ENCODE measurements around the gene OTULIN. TPM values are rescaled to one million over a fixed set of nuclear protein-coding genes. Genes with fewer than 3 reads are reported as not detected.

OTULIN gene
- total RNA-seq, 2 donors from 2014 or later, result 19.7 to 37.6 TPM

DNA sequence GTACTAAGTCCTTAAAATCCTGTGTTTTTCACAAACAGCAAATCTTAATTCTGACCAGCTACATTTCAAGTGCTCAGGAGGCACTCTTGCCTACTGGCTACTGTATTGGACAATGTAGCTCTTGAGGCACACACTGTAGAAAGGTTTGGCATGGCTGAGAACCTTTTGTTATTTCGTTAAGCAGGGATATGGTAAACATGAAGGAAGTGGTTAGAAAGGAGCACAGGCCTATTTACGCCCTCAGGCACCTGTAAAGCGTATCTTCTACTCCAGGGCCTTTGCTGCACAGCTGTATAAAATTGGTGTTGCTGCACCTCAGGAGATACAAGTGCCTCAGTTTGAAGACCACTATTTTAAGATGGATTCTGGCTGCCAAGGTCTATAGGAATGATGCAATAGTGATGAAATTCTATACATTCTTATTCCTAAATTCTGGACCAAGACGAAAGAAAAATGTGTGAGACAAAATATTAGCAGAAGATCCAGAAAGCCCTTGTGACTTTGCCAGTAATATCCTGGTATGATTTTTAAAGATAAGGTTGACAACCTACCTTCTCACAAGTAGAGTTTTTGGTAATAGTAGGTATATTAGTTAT lies 9.3 kb upstream of the OTULIN start:
- no peaks in the 10 kb centered on the region for H3K27me3 ChIP-seq
- DNase-seq (no peak), ATAC-seq (no peak)
- H3K9me3 ChIP-seq, result no peaks in the 10 kb centered on the region
- intact Hi-C loops (cut with DNase I), result no loop called here
- WGBS, 2 donors, result 50 to 59% methylated on average over 4 of the region's 4 CpGs
- H3K4me1 ChIP-seq, result no peaks in the 10 kb centered on the region
- no peaks in the 10 kb centered on the region for H3K36me3 ChIP-seq (replicated peaks in 1 of 2; ENCODE audit: insufficient read depth in 1 of 2, low read depth in 2 of 2)
- H3K27ac ChIP-seq, result no peak overlapping the region
- no peak for TF ChIP-seq POLR2A (IDR thresholded peaks at IDR 0.05)
- H3K4me3 ChIP-seq, result no peak overlapping the region

DNA sequence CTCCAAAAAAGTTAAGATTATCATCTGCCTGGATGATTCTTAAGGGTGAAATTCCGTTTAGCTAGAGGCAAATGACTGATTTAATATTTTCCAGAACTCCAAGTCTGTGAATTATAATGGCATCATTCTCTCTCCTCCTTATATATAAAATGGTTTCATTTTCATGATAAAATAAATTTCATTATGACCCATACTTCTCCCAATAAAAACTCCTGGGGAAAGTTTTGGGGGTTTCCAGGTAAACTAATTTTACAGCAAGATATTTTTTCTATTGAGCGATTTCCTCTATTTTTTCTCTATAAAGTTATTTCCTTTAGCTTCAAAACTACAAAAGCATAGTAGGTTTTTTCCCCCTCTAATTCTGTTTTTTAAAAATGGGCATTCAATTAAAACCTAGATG lies 7.6 kb upstream of the OTULIN start:
- ATAC-seq (no peak), DNase-seq (no peak)
- Histone ChIP-seq H3K4me1 (no peaks in the 10 kb centered on the region), H3K27me3 (no peaks in the 10 kb centered on the region), H3K4me3 (no peak overlapping the region), H3K9me3 (no peaks in the 10 kb centered on the region), H3K36me3 (replicated peaks in 1 of 2; ENCODE audit: insufficient read depth in 1 of 2, low read depth in 2 of 2) (no peaks in the 10 kb centered on the region), H3K27ac (no peak overlapping the region)
- WGBS, 2 donors, result 44 to 46% methylated on average over 2 of the region's 2 CpGs
- intact Hi-C loops (cut with DNase I), result no loop called here
- TF ChIP-seq, protein P1, sequence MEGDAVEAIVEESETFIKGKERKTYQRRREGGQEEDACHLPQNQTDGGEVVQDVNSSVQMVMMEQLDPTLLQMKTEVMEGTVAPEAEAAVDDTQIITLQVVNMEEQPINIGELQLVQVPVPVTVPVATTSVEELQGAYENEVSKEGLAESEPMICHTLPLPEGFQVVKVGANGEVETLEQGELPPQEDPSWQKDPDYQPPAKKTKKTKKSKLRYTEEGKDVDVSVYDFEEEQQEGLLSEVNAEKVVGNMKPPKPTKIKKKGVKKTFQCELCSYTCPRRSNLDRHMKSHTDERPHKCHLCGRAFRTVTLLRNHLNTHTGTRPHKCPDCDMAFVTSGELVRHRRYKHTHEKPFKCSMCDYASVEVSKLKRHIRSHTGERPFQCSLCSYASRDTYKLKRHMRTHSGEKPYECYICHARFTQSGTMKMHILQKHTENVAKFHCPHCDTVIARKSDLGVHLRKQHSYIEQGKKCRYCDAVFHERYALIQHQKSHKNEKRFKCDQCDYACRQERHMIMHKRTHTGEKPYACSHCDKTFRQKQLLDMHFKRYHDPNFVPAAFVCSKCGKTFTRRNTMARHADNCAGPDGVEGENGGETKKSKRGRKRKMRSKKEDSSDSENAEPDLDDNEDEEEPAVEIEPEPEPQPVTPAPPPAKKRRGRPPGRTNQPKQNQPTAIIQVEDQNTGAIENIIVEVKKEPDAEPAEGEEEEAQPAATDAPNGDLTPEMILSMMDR (IDR thresholded peaks at IDR 0.05), result no peak
- no peak for TF ChIP-seq POLR2A (IDR thresholded peaks at IDR 0.05)

DNA sequence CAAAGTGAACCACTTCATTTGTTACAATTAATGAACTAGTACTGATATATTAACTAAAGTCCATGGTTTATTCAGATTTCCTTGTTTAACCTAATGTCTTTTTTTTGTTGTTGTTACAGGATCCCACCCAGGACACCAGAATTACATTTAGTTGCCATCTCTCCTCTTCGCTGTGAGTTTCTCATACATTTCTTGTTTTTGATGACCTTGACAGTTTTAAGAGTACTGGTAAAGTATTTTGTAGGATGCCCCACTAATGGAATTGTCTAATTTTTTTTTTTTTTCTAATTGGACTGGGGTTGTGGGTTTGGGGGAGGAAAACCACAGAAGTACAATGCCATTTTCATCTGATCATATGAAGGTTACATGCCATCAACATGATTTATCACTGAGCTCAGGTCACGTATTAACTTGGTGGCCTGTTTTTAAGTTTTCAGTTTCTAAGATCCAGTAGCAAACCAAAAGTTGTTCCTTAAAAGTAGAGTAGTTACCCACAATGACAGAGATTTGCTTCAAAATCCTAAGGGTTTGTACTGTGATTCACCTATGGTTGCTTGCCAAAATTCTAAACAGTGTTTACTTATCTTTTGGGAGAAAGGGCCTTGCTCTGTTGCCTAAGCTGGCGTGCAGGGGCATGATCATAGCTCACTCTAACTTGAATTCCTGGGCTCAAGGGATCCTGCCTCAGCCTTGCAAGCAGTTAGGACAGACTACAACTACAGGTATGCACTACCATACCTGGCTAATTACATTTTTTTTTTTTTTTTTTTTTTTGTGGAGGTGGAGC lies 4.5 kb upstream of the OTULIN start:
- H3K27ac ChIP-seq, result peak overlapping the region in 2 of 4 donors; percentile 14 to 47
- intact Hi-C loops (cut with DNase I), result no loop called here

DNA sequence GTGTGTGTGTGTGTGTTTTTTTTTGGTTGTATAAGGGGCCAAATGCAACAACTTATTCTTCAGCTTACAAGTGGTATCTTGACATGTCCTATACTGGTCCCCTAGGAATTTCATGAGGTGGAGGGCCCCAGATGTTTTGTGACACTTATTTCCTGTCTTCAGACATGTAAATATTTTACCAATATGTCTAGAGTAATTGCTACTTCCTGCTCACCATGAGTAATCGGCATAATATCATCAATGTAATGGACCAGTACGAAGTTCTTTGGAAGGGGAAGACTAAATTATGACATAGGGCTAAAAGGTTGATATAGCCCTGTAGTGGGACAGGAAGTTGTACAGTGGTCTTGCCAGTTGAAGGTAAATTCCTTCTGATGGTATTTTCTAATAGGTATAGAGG lies 3.7 kb upstream of the OTULIN start:
- WGBS, 2 donors, result 76 to 79% methylated on average over 2 of the region's 2 CpGs
- Histone ChIP-seq H3K27ac (peak overlapping the region in 2 of 4 donors; percentile 14 to 47), H3K9me3 (no peaks in the 10 kb centered on the region), H3K36me3 (replicated peaks in 1 of 2; ENCODE audit: insufficient read depth in 1 of 2, low read depth in 2 of 2) (no peaks in the 10 kb centered on the region), H3K4me1 (peaks cover 16% of the 10 kb centered on the region), H3K27me3 (no peaks in the 10 kb centered on the region), H3K4me3 (no peak overlapping the region)
- TF ChIP-seq POLR2A (IDR thresholded peaks at IDR 0.05), result no peak
- TF ChIP-seq, protein P1 (IDR thresholded peaks at IDR 0.05), result no peak
- ATAC-seq (no peak), DNase-seq (no peak)
- intact Hi-C loops (cut with DNase I), result no loop called here

More for the DNA sequence above, 4.5 kb upstream of the OTULIN start:
- Histone ChIP-seq H3K27me3 (no peaks in the 10 kb centered on the region), H3K4me1 (peaks cover 11% of the 10 kb centered on the region), H3K4me3 (no peak overlapping the region), H3K9me3 (no peaks in the 10 kb centered on the region), H3K36me3 (replicated peaks in 1 of 2; ENCODE audit: insufficient read depth in 1 of 2, low read depth in 2 of 2) (no peaks in the 10 kb centered on the region)
- ATAC-seq (no peak), DNase-seq (no peak)
- TF ChIP-seq, protein P1 (IDR thresholded peaks at IDR 0.05), result no peak
- no peak for TF ChIP-seq POLR2A (IDR thresholded peaks at IDR 0.05)
- 69 to 82% methylated on average over 3 of the region's 3 CpGs for WGBS, 2 donors

DNA sequence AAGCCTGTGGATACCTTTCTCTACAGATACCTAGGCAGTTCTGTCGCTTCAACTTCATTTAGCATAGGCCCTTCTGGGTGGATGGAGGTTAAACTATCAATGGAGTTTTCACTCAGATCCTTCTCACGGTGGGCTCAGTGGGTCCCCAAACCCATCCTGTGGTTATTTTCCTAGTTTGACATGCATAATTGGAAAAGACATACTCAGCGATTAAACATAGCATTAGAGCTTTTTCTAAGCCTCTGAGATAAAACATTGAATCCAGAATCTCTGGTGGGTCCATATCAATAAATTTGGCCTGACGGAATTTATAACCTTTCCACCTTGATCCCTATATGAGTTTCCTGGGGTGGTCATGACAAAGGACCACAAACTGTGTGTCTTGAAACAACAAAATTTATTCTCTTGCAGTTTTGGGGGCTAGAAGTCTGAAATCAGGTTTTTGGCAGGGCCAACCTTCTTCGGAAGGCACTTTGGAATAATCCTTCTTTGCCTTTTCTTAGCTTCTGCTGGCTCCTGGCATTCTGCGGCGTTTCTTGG lies 1.7 kb upstream of the OTULIN start:
- Histone ChIP-seq H3K4me3 (no peak overlapping the region), H3K4me1 (peaks cover 35% of the 10 kb centered on the region), H3K27me3 (no peaks in the 10 kb centered on the region), H3K36me3 (replicated peaks in 1 of 2; ENCODE audit: insufficient read depth in 1 of 2, low read depth in 2 of 2) (no peaks in the 10 kb centered on the region), H3K27ac (no peak overlapping the region), H3K9me3 (no peaks in the 10 kb centered on the region)
- TF ChIP-seq POLR2A (IDR thresholded peaks at IDR 0.05), result no peak
- TF ChIP-seq, protein P1 (IDR thresholded peaks at IDR 0.05), result no peak
- no peak for DNase-seq
- intact Hi-C loops (cut with DNase I), result no loop called here
- ATAC-seq, result no peak
- WGBS, 2 donors, result 94 to 95% methylated on average over 7 of the region's 7 CpGs
